GM21528 (cell line): ENCODE results near the gene NPAS3.
A peak's percentile ranks its signal among the peaks of the same experiment; 100 is the strongest.

Experiments
- ATAC-seq: cut with Tn5 transposase; IDR thresholded peaks from one replicate; pipeline ENCODE4 v1.9.1; 2021; ENCODE audit warnings: mild to moderate bottlenecking, moderate library complexity; ENCODE audit not compliant: unreplicated experiment, low FRiP score

Gene NPAS3

DNA sequence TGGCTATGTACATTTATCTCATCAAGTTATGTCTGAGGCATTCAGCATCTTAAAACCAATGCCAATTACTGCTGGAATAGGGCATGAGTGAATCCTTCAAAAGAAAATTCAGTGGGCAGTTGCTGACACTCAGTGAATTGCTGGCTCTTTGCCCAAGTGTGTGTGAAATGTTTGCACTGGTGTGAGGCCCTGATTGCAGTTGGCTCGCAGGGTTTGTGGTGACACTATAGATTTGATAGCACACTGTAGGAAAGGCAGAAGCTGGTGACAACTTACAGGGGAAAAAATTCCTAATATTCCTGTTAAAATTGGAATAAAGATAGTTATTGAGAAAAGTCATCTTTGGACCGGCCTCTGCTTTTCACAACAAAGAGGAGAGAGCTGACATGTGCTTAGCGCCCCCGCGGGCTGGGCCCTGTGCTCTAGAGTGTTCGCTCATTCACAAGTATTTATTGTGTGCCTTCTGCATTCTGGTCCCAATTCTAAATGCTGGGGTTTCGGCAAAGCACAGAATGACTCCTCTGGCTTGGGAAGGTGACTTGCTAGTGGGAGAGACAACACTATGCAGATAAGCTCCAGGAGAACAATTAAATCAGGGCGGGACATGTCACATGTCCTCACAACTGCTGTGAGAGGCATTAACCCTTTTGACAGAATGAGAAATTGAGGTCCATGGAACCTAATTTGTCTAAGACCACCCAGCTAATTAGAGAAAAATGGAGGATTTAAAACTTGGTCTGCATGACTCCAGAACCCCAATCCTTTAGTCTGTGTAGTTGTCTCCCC, 418.7 kb downstream of the NPAS3 start:
- no peak for ATAC-seq

GRCh38 chr14:33359288-33359881, 420.7 kb downstream of the NPAS3 start:
- no peak for ATAC-seq

GRCh38 chr14:33362934-33363333, 424.3 kb downstream of the NPAS3 start:
- ATAC-seq, result no peak

DNA sequence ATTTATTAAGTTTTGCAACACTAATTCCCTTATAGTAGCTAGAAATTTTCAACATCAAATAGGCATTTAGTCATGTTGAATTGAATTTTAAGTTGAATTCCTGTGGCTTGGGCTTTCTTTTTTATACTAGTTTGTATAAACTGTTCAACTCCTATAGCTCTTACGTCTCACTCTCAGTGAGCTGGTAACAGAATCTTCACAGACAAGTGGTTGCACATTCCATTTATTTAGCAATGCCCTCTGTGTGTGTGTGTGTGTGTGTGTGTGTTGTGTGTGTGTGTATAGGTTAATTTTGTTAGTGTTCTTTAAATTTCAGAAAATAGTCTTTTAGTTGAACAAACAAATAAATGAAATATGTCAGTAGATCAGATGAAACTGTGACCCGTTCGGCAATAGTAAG, 425.0 kb downstream of the NPAS3 start:
- no peak for ATAC-seq

DNA sequence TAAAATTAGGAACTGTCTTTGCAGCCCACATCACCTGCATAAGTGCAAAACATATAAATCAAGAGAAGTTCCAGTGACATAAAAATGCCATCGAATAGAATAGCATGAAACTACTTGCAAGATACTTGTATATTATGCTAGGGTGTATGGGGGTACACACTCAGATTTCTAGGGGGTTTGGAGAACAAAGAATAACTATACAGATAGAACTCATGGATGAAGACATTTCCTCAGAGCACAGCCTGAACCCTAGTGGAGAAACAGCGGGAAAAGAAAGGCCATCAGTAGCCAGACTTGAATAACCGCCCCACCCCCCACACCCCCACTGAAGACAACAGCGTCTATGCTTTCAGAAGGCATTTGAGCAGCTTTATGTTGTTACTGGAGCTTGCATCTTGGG, 425.8 kb downstream of the NPAS3 start:
- ATAC-seq, result no peak

DNA sequence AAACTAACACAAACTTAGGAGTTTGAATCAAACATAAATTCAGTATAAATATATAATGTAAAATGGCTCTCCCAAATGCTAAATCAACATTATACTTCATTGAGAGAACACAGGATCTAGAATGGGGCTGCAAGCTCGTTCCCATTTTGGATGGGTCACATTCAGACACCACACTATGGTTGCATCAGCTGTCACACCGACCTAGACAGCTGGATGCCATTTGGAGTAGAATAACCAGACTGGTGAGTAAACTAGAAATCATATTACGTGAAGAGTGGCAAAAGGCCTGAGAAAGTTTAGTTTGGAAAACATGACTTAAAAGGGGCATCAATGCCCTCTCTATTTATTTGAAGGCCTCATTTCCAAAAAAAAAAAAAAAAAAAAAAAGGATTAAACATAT, 430.4 kb downstream of the NPAS3 start:
- no peak for ATAC-seq

DNA sequence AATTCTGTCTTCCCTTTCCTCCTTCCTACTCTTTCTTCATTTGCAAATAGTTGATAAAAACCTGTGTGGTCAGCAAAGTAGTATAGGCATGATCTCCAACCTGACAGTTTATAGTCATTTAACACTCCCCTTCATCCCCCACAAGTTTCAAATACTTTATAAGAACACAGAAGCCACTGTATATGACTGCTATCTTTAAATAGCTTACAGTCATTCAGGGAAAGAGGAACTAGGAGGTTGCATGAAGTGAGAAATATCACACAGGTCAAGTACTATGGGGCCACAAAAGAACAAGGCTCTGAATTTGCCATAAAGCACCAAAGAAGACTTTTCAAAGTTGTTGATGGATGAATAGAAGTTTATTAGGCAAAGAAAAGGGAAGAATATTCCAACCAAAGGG, 431.3 kb downstream of the NPAS3 start:
- peak; percentile 95 for ATAC-seq

- ATAC-seq, result peak; percentile 21
Measured at GRCh38 chr14:33370426-33370825, 431.7 kb downstream of the NPAS3 start.

- ATAC-seq, result no peak
Measured at GRCh38 chr14:33375196-33375595, 436.5 kb downstream of the NPAS3 start.

- ATAC-seq, result no peak
Measured at GRCh38 chr14:33375786-33376185, 437.1 kb downstream of the NPAS3 start.

- no peak for ATAC-seq
Measured at GRCh38 chr14:33376510-33376909, 437.8 kb downstream of the NPAS3 start.

- peak; percentile 86 for ATAC-seq
Measured at GRCh38 chr14:33377596-33378390, 439.1 kb downstream of the NPAS3 start.

DNA sequence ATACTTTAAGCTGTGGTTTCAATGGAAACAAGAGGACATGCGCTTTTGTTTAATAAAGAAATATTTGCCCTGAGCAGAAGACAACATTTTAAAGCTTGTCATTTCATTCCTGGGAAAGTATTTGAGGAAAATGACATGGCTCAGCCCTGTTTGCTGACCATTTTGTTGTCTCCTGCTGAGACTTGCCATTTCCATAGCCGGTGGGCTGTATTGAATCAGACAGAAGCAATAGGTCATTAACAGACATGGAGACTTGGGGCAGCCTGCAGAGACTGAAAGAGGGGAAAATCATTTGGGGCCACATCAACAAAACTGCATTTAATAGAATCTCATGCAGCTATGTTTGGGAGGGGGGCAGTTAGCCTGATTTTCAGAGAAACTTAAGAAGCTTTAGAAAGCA, 443.0 kb downstream of the NPAS3 start:
- ATAC-seq, result no peak

DNA sequence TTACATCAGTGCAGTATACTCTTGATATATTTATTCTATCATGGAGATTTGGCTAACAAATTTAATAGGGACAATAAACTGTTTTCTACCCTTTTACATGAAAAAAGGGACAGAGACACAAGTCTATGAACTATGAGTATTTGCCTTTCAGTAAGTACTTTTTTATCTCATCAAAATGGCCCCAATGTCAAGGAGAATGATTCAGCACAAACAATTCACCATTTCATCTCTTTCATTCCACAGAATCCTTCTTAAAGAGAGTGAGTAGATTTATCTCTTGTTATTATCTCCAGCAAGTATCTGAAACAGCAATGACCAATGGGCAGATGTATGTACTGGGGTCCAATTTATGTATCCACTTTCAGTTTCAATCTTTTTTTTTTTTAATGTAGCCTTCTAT, 447.5 kb downstream of the NPAS3 start:
- ATAC-seq, result no peak

DNA sequence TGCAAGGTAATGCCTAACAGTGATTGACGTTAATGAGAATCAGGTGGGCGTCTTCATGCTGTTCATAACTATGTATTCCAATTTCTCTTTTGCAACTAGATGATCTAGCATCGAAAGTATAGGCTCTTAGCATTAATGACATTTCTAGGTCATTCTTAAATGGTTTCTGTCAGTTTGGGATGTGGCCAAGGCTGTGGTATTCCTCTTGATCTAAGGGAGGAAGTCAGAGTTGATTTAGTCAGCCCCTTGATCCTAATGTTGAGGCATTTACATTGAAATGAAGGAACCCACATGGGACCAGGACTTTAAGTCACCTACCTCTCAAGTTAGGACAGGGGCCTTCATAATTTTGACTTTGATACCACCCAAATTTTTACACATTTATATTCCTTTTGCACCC, 448.1 kb downstream of the NPAS3 start:
- ATAC-seq, result no peak

GRCh38 chr14:33390335-33390734, 451.7 kb downstream of the NPAS3 start:
- ATAC-seq, result no peak

DNA sequence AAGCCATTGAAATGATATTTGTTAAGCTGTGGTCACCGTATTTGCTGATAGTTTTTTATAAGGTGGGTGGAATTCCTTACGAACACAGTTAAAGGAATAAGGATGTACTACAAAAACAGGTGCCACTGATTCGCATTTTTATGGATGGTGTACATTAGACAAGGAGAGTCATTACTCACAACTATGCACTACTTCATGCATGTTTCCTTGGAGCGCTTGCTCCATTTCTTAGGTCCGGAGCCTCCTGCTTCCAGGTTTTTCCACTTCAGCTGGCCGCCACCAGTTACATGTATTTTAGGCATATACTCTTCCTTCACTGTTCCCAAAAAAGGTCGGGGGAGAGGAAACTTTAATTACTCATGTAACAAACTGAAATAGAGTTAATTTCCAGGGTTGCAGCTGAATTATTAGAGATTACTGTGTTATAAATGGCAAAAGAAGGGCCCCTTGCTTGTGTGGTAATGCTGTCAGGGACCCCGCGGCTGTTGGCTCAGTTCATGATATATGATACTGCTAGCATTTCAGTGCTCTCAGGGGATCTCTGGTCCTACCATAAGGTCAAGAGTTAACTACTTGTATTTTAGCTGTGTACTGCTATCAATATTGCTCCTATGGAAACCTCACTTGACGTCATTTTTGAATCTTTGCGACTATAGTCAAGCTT, 454.7 kb downstream of the NPAS3 start:
- no peak for ATAC-seq

- ATAC-seq, result no peak
Measured at GRCh38 chr14:33393895-33394368, 455.3 kb downstream of the NPAS3 start.

- no peak for ATAC-seq
Measured at GRCh38 chr14:33401311-33401710, 462.6 kb downstream of the NPAS3 start.

DNA sequence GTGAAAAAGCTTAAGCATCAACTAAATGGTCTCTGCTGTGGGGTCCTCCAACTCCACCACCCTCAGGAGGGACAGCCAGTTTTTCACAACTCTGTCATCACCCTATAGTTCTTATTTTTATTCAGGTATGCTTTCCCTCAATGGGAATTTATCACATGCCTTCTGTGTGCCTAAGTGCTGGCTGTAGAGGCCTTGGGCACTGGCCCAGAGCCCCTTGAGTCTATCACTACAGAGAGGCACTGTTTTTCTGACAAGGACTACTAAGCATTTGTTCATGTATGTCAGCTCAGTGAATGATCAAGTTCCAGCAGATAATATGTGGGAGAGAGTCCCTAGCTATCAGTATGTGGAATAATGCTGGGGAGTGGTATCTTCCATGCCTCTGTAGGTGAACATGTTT, 463.9 kb downstream of the NPAS3 start:
- no peak for ATAC-seq

DNA sequence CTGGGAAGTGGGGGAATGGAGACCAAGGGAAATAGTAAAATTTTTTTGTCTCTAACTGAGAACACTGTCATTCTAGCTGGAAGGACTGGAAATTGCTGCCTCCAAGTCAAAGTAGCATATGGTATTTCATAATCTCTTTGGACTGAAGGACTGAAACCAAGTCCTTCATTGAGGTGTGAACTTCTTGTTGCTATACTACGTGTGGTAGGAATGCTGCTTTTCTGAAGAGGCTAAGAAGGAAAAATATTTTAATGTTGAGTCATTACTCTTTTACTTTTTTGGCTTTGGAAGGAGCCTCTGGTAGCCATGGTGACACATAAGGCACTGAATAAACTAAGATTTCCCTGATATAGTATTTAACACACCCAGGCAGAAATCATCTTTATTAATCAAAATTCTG, 465.4 kb downstream of the NPAS3 start:
- ATAC-seq, result no peak
